GM23338 (cell line): ENCODE data around the gene PXDN. TPM values are rescaled to one million over a fixed set of nuclear protein-coding genes. Genes with fewer than 3 reads are reported as not detected.

Source experiments
- ATAC-seq: fragments of 200-7000 bp; cut with Tn5 transposase; 3 replicates; pipeline ENCODE4 v1.9.1; 2020
- DNase-seq: peaks from one replicate; pipeline ENCODE4 v3.0.0-alpha.2; 2015; ENCODE audit warnings: low spot score
- H2AFZ ChIP-seq: fragments of 200-600 bp; sonication (generic); 2 replicates; pipeline ENCODE4 v1.8.0; 2016; ENCODE audit warnings: antibody characterized with exemption, mild to moderate bottlenecking, moderate library complexity
- H3F3A ChIP-seq: fragments of 200-600 bp; sonication (generic); replicated peaks from 2 replicates; pipeline ENCODE4 v1.8.0; 2017; ENCODE audit warnings: antibody characterized with exemption, mixed run types, low read depth
- H3K27ac ChIP-seq: fragments of 200-600 bp; sonication (generic); 2 replicates; pipeline ENCODE4 v1.6.1; 2016; ENCODE audit warnings: low read depth
- H3K27me3 ChIP-seq: fragments of 200-600 bp; sonication (generic); 2 replicates; pipeline ENCODE4 v1.8.0; 2016; ENCODE audit warnings: mild to moderate bottlenecking, mixed run types, moderate library complexity; ENCODE audit not compliant: insufficient read depth
- H3K36me3 ChIP-seq: fragments of 200-600 bp; sonication (generic); 2 replicates; pipeline ENCODE4 v1.8.0; 2016; ENCODE audit warnings: mild to moderate bottlenecking; ENCODE audit not compliant: insufficient read depth
- H3K4me1 ChIP-seq: fragments of 200-600 bp; sonication (generic); 2 replicates; pipeline ENCODE4 v1.8.0; 2016; ENCODE audit warnings: mild to moderate bottlenecking, moderate library complexity; ENCODE audit not compliant: insufficient read depth
- H3K4me2 ChIP-seq: fragments of 200-600 bp; sonication (generic); 2 replicates; pipeline ENCODE4 v1.7.1; 2017; ENCODE audit warnings: mixed run types
- H3K4me3 ChIP-seq: fragments of 200-600 bp; sonication (generic); 2 replicates; pipeline ENCODE4 v1.6.1; 2016; ENCODE audit warnings: mixed run types
- H3K79me2 ChIP-seq: fragments of 200-600 bp; sonication (generic); replicated peaks from 2 replicates; pipeline ENCODE4 v1.8.0; 2017; ENCODE audit warnings: mild to moderate bottlenecking; ENCODE audit not compliant: insufficient read depth
- H3K9me2 ChIP-seq: fragments of 200-600 bp; sonication (generic); 2 replicates; pipeline ENCODE4 v1.8.0; 2017; ENCODE audit not compliant: insufficient read depth
- H4K20me1 ChIP-seq: fragments of 200-600 bp; sonication (generic); replicated peaks from 2 replicates; pipeline ENCODE4 v1.8.0; 2017; ENCODE audit warnings: mild to moderate bottlenecking; ENCODE audit not compliant: insufficient read depth
- H3K27ac Mint-ChIP-seq: 2 replicates; pipeline ENCODE4 v1.8.0; 2020; ENCODE audit warnings: inconsistent platforms, mild to moderate bottlenecking, moderate library complexity, mixed read lengths
- H3K27me3 Mint-ChIP-seq: 3 replicates; pipeline ENCODE4 v1.8.0; 2022; ENCODE audit warnings: low read depth, mild to moderate bottlenecking, moderate library complexity, mixed read lengths, inconsistent platforms; ENCODE audit not compliant: insufficient read depth, poor library complexity
- H3K36me3 Mint-ChIP-seq: 3 replicates; pipeline ENCODE4 v1.8.0; 2021; ENCODE audit warnings: low read depth, mild to moderate bottlenecking, inconsistent platforms, moderate library complexity, mixed read lengths
- H3K4me1 Mint-ChIP-seq: 3 replicates; pipeline ENCODE4 v1.8.0; 2020; ENCODE audit warnings: mild to moderate bottlenecking, inconsistent platforms, mixed read lengths
- H3K4me3 Mint-ChIP-seq: 3 replicates; pipeline ENCODE4 v1.8.0; 2021; ENCODE audit warnings: moderate library complexity, mild to moderate bottlenecking, inconsistent platforms, mixed read lengths
- H3K9me3 Mint-ChIP-seq: 3 replicates; pipeline ENCODE4 v1.8.0; 2020; ENCODE audit warnings: moderate library complexity, mild to moderate bottlenecking, inconsistent platforms, mixed read lengths
- CREB1 ChIP-seq: fragments of 250-450 bp; sonication (Bioruptor Pico); IDR thresholded peaks from 2 replicates; pipeline ENCODE4 v1.5.0; 2020; ENCODE audit warnings: low read depth, mild to moderate bottlenecking, moderate library complexity
- CTCF ChIP-seq, 2 experiments: fragments of 200-600 bp in 1 of 2; sonication (generic) in 1 of 2; conservative IDR thresholded peaks; 2 replicates each; pipeline versions ENCODE4 v1.5.1 to v1.6.1; 2016 to 2017; ENCODE audit warnings: antibody characterized with exemption in 2 of 2, low read depth in 2 of 2, mild to moderate bottlenecking in 2 of 2, moderate library complexity in 1 of 2
- ETS1 ChIP-seq: IDR thresholded peaks from 2 replicates; pipeline ENCODE4 v1.6.1; 2016; ENCODE audit warnings: antibody characterized with exemption
- EZH2 ChIP-seq: fragments of 200-600 bp; sonication (generic); IDR thresholded peaks from one replicate; pipeline ENCODE4 v1.8.0; 2017; ENCODE audit warnings: antibody characterized with exemption, mild to moderate bottlenecking, low read depth; ENCODE audit not compliant: unreplicated experiment
- EZH2phosphoT487 ChIP-seq: fragments of 200-600 bp; sonication (generic); IDR thresholded peaks from one replicate; pipeline ENCODE4 v1.8.1; 2018; ENCODE audit warnings: antibody characterized with exemption; ENCODE audit not compliant: unreplicated experiment
- JUNB ChIP-seq: IDR thresholded peaks from one replicate; pipeline ENCODE4 v1.6.1; 2016; ENCODE audit warnings: antibody characterized with exemption; ENCODE audit not compliant: unreplicated experiment
- NANOG ChIP-seq: IDR thresholded peaks from 2 replicates; pipeline ENCODE4 v1.6.1; 2016; ENCODE audit warnings: antibody characterized with exemption, borderline replicate concordance
- POLR2AphosphoS5 ChIP-seq: IDR thresholded peaks from 2 replicates; pipeline ENCODE4 v1.6.1; 2016; ENCODE audit warnings: antibody characterized with exemption, low read depth
- STAT1 ChIP-seq: IDR thresholded peaks from one replicate; pipeline ENCODE4 v1.6.1; 2016; ENCODE audit warnings: antibody characterized with exemption; ENCODE audit not compliant: unreplicated experiment
- ZNF114 ChIP-seq: fragments of 250-450 bp; sonication (Bioruptor Pico); IDR thresholded peaks from 2 replicates; pipeline ENCODE4 v1.5.0; 2020; ENCODE audit warnings: mild to moderate bottlenecking, moderate library complexity
- ZNF331 ChIP-seq: fragments of 250-450 bp; sonication (Bioruptor Pico); IDR thresholded peaks from 2 replicates; pipeline ENCODE4 v1.5.0; 2020; ENCODE audit warnings: low read depth, mild to moderate bottlenecking, moderate library complexity
- ZNF462 ChIP-seq: fragments of 250-450 bp; sonication (Bioruptor Pico); IDR thresholded peaks from 2 replicates; pipeline ENCODE4 v1.5.0; 2020; ENCODE audit warnings: mild to moderate bottlenecking, moderate library complexity
- polyA plus RNA-seq: library from polyadenylated mRNA; unstranded; fragments of >200 nt; fragmentation: Nextera tagmentation; extraction: Ambion mirVana; gene quantifications from 2 replicates; pipeline ENCODE4 v1.2.1, GENCODE V29; 2016
- total RNA-seq: library from RNA; depleted of rRNA; stranded (reverse); fragments of >200 nt; shearing (Covaris generic); gene quantifications from 2 replicates; pipeline ENCODE4 v1.2.3, GENCODE V29; 2014
- TF ChIP-seq, protein P1 (sequence below): IDR thresholded peaks from one replicate; pipeline ENCODE4 v1.6.1; 2018; ENCODE audit warnings: antibody characterized with exemption; ENCODE audit not compliant: unreplicated experiment

Gene PXDN
- total and polyA plus RNA-seq, 2 experiments from 2014 or later: 42.2 to 225 TPM

DNA sequence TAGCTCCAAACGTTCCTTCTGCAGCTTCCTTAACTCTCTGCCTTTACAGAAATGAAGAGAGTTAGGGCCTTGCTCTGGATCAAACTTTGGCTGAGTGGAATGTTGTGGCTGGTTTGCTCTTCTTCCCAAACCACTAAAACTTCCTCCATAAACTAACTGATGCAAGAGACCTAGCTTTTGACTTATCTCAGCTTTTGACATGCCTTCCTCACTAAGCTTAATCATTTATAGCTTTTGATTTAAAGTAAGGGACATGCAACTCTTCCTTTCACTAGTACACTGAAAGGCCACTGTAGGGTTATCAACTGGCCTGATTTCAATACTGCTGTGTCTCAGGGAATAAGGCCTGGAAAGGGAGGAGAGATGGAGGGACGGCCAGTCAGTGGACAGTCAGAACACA is 8.3 kb downstream of the PXDN start:
- no peak overlapping the region for H3K27ac ChIP-seq
- H3K4me3 ChIP-seq: no peak overlapping the region
- peaks cover 51% of the 10 kb centered on the region for H3K36me3 Mint-ChIP-seq
- H3K27me3 Mint-ChIP-seq: peaks cover 6% of the 10 kb centered on the region
- H2AFZ ChIP-seq: no peak overlapping the region
- H3K9me2 ChIP-seq: no peaks in the 10 kb centered on the region
- ATAC-seq: no peak
- no peak overlapping the region for H3K27ac Mint-ChIP-seq
- H3K27me3 ChIP-seq: no peaks in the 10 kb centered on the region
- peaks cover 100% of the 10 kb centered on the region for H3K79me2 ChIP-seq
- H3K9me3 Mint-ChIP-seq: peaks cover 21% of the 10 kb centered on the region; the same call in 2 of the 3 replicates
- H3K4me3 Mint-ChIP-seq: no peak overlapping the region
- TF ChIP-seq EZH2: no peak
- no peak for TF ChIP-seq CTCF (conservative IDR thresholded peaks at IDR 0.05; ENCODE audit: low read depth in 2 of 2)
- no peak for TF ChIP-seq ZNF462 (CRISPR knock-in tag)
- no peak for TF ChIP-seq ETS1
- TF ChIP-seq POLR2AphosphoS5: no peak
- no peak for TF ChIP-seq JUNB
- no peak for TF ChIP-seq ZNF114 (CRISPR knock-in tag)
- TF ChIP-seq CREB1 (CRISPR knock-in tag): no peak
- TF ChIP-seq, protein P1, sequence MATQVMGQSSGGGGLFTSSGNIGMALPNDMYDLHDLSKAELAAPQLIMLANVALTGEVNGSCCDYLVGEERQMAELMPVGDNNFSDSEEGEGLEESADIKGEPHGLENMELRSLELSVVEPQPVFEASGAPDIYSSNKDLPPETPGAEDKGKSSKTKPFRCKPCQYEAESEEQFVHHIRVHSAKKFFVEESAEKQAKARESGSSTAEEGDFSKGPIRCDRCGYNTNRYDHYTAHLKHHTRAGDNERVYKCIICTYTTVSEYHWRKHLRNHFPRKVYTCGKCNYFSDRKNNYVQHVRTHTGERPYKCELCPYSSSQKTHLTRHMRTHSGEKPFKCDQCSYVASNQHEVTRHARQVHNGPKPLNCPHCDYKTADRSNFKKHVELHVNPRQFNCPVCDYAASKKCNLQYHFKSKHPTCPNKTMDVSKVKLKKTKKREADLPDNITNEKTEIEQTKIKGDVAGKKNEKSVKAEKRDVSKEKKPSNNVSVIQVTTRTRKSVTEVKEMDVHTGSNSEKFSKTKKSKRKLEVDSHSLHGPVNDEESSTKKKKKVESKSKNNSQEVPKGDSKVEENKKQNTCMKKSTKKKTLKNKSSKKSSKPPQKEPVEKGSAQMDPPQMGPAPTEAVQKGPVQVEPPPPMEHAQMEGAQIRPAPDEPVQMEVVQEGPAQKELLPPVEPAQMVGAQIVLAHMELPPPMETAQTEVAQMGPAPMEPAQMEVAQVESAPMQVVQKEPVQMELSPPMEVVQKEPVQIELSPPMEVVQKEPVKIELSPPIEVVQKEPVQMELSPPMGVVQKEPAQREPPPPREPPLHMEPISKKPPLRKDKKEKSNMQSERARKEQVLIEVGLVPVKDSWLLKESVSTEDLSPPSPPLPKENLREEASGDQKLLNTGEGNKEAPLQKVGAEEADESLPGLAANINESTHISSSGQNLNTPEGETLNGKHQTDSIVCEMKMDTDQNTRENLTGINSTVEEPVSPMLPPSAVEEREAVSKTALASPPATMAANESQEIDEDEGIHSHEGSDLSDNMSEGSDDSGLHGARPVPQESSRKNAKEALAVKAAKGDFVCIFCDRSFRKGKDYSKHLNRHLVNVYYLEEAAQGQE: no peak
- no peak for TF ChIP-seq NANOG
- TF ChIP-seq ZNF331: no peak
- TF ChIP-seq STAT1: no peak
- no peak for TF ChIP-seq EZH2phosphoT487
- peaks cover 30% of the 10 kb centered on the region for H3K4me1 Mint-ChIP-seq
- H3K36me3 ChIP-seq: no peaks in the 10 kb centered on the region
- no peaks in the 10 kb centered on the region for H3F3A ChIP-seq
- DNase-seq: no peak
- H3K4me1 ChIP-seq: peaks cover 10% of the 10 kb centered on the region
- H4K20me1 ChIP-seq: peaks cover 36% of the 10 kb centered on the region
- H3K4me2 ChIP-seq: no peak overlapping the region
